ENCODE measurements around the gene SIPA1L3. TPM values are rescaled to one million over a fixed set of nuclear protein-coding genes. Genes with fewer than 3 reads are reported as not detected.

Gene SIPA1L3
- total RNA-seq, 2 donors from 2014 or later, result 42.8 to 48.2 TPM

- H3K9ac ChIP-seq (ENCODE audit: extremely low read depth, low read length, poor library complexity, severe bottlenecking), result no peak overlapping the region
- 31 to 52% methylated on average over 3 to 18 of the region's 18 CpGs for WGBS, 2 experiments (ENCODE audit: insufficient coverage in 1 of 2, insufficient read length in 1 of 2)
- no peak overlapping the region for H3K4me3 ChIP-seq (ENCODE audit: low read length)
- Mint-ChIP-seq H3K9me3 (no peaks in the 10 kb centered on the region), H3K4me3 (no peak overlapping the region), H3K27ac (no peak overlapping the region), H3K4me1 (peaks cover 18% of the 10 kb centered on the region), H3K36me3 (ENCODE audit: low read depth) (no peaks in the 10 kb centered on the region), H3K27me3 (ENCODE audit: insufficient read depth) (peaks cover 17% of the 10 kb centered on the region)
- peak overlapping the region; percentile 59 for H3K27ac ChIP-seq (ENCODE audit: low read depth, low read length)
- peaks cover 5% of the 10 kb centered on the region for H3K4me1 ChIP-seq (ENCODE audit: control insufficient read depth, insufficient read depth, low read length)
- H3K9me3 ChIP-seq (ENCODE audit: control insufficient read depth, low read length), result no peaks in the 10 kb centered on the region
- H3K36me3 ChIP-seq (ENCODE audit: control insufficient read depth, insufficient read depth, low read length), result no peaks in the 10 kb centered on the region
- TF ChIP-seq CTCF (conservative IDR thresholded peaks at IDR 0.05), result no peak
- DNase-seq, result peak; percentile 71
- H3K27me3 ChIP-seq (ENCODE audit: control insufficient read depth, insufficient read depth, low read length, poor library complexity, severe bottlenecking), result no peaks in the 10 kb centered on the region
Observed at GRCh38 chr19:38250821-38251563, 344.0 kb downstream of the SIPA1L3 start.

DNA sequence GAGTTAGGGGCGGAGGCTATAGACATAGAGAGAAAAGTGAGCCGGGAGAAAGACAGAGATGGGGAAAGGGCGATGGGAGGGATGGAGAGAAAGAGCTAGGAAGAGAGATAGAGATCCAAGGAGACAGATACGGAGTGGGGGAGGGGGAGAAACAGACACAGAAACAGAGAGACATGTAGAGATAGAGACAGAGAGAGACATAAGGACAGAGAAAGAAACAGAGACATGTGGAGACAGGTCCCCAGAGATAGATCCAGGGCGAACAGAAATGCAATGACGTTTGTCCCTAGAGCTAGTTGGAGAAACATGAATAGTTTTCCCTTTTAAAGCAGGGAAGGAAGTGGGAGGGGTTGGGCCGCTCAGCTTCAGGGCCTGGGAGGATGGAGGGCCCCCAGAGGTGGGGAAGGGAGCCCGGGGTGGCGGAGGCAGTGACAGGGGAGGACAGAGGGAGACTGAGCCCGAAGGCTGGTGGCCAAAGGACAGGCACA lies 344.6 kb downstream of the SIPA1L3 start:
- 37 to 48% methylated on average over 9 to 10 of the region's 10 CpGs for WGBS, 2 experiments (ENCODE audit: insufficient coverage in 1 of 2, insufficient read length in 1 of 2)
- TF ChIP-seq CTCF (conservative IDR thresholded peaks at IDR 0.05), result no peak
- Mint-ChIP-seq H3K4me1 (peaks cover 18% of the 10 kb centered on the region), H3K9me3 (no peaks in the 10 kb centered on the region), H3K4me3 (no peak overlapping the region), H3K27me3 (ENCODE audit: insufficient read depth) (peaks cover 18% of the 10 kb centered on the region), H3K27ac (no peak overlapping the region), H3K36me3 (ENCODE audit: low read depth) (no peaks in the 10 kb centered on the region)
- Histone ChIP-seq H3K4me3 (ENCODE audit: low read length) (no peak overlapping the region), H3K27me3 (ENCODE audit: control insufficient read depth, insufficient read depth, low read length, poor library complexity, severe bottlenecking) (no peaks in the 10 kb centered on the region), H3K36me3 (ENCODE audit: control insufficient read depth, insufficient read depth, low read length) (no peaks in the 10 kb centered on the region), H3K27ac (ENCODE audit: low read depth, low read length) (peak overlapping the region; percentile 59), H3K9ac (ENCODE audit: extremely low read depth, low read length, poor library complexity, severe bottlenecking) (no peak overlapping the region), H3K4me1 (ENCODE audit: control insufficient read depth, insufficient read depth, low read length) (peaks cover 5% of the 10 kb centered on the region), H3K9me3 (ENCODE audit: control insufficient read depth, low read length) (no peaks in the 10 kb centered on the region)
- peak; percentile 54 for DNase-seq

- no peaks in the 10 kb centered on the region for H3K9me3 ChIP-seq (ENCODE audit: control insufficient read depth, low read length)
- H3K36me3 ChIP-seq (ENCODE audit: control insufficient read depth, insufficient read depth, low read length), result no peaks in the 10 kb centered on the region
- no peak overlapping the region for H3K4me3 ChIP-seq (ENCODE audit: low read length)
- Mint-ChIP-seq H3K36me3 (ENCODE audit: low read depth) (no peaks in the 10 kb centered on the region), H3K9me3 (no peaks in the 10 kb centered on the region), H3K27ac (no peak overlapping the region), H3K4me3 (no peak overlapping the region), H3K27me3 (ENCODE audit: insufficient read depth) (peaks cover 26% of the 10 kb centered on the region), H3K4me1 (peaks cover 18% of the 10 kb centered on the region)
- H3K9ac ChIP-seq (ENCODE audit: extremely low read depth, low read length, poor library complexity, severe bottlenecking), result no peak overlapping the region
- H3K27me3 ChIP-seq (ENCODE audit: control insufficient read depth, insufficient read depth, low read length, poor library complexity, severe bottlenecking), result no peaks in the 10 kb centered on the region
- H3K27ac ChIP-seq (ENCODE audit: low read depth, low read length), result no peak overlapping the region
- WGBS, 2 experiments (ENCODE audit: insufficient coverage in 1 of 2, insufficient read length in 1 of 2), result 48 to 84% methylated on average over 2 to 5 of the region's 5 CpGs
- no peak for TF ChIP-seq CTCF (conservative IDR thresholded peaks at IDR 0.05)
- DNase-seq, result peak; percentile 50
- peaks cover 5% of the 10 kb centered on the region for H3K4me1 ChIP-seq (ENCODE audit: control insufficient read depth, insufficient read depth, low read length)
Observed at GRCh38 chr19:38252385-38252784, 345.4 kb downstream of the SIPA1L3 start.
